IMR-90 (cell line): ENCODE measurements around the gene PATL2. TPM values are rescaled to one million over a fixed set of nuclear protein-coding genes. Genes with fewer than 3 reads are reported as not detected.

Source experiments
- ATAC-seq: fragments of 200-7000 bp; cut with Tn5 transposase; 2 replicates; pipeline ENCODE4 v1.9.1; 2020; ENCODE audit warnings: low read depth, mild to moderate bottlenecking, moderate library complexity
- BruUV-seq: library from RNA; stranded (reverse); fragments of 400-500 nt; replicated peaks from 2 replicates; lab custom pipeline; 2021; lab: Mats Ljungman, UMichigan
- CTCF ChIA-PET: fragments of 300-600 bp; formaldehyde crosslinking; extraction: SDS; loops from one replicate; lab custom pipeline; 2021; ENCODE audit warnings: antibody characterized with exemption; lab: Yijun Ruan, JAX
- POLR2A ChIA-PET: fragments of 300-600 bp; sonication (Branson Sonifier 250); formaldehyde crosslinking; loops from one replicate; lab custom pipeline; 2022; ENCODE audit warnings: antibody characterized with exemption; ENCODE audit not compliant: unreplicated experiment; lab: Charles Lee
- DNase-seq: peaks from one replicate; pipeline ENCODE4 v3.0.0; 2013
- H2AFZ ChIP-seq: replicated peaks from 2 replicates; pipeline ENCODE3; 2013; ENCODE audit warnings: low read length, mild to moderate bottlenecking; ENCODE audit not compliant: poor library complexity
- H2AK5ac ChIP-seq: 2 replicates; pipeline ENCODE4 v1.6.1; 2013; ENCODE audit warnings: low read depth, low read length, inconsistent platforms
- H2AK9ac ChIP-seq: replicated peaks from 2 replicates; pipeline ENCODE3; 2013; ENCODE audit warnings: mild to moderate bottlenecking, low read depth, low read length, moderate library complexity; ENCODE audit not compliant: poor library complexity
- H2BK120ac ChIP-seq: 2 replicates; pipeline ENCODE4 v1.6.1; 2013; ENCODE audit warnings: low read depth, low read length, inconsistent platforms
- H2BK15ac ChIP-seq: 3 replicates; pipeline ENCODE4 v1.6.1; 2013; ENCODE audit warnings: low read depth, low read length, inconsistent platforms
- H2BK20ac ChIP-seq: 2 replicates; pipeline ENCODE4 v1.6.1; 2013; ENCODE audit warnings: low read depth, mild to moderate bottlenecking, inconsistent platforms, low read length, moderate library complexity
- H2BK5ac ChIP-seq: 2 replicates; pipeline ENCODE4 v1.6.1; 2013; ENCODE audit warnings: mild to moderate bottlenecking, low read depth, low read length, inconsistent platforms; ENCODE audit not compliant: poor library complexity, severe bottlenecking
- H3K14ac ChIP-seq: replicated peaks from 2 replicates; pipeline ENCODE4 v1.6.1; 2013; ENCODE audit warnings: low read depth, low read length, inconsistent platforms
- H3K18ac ChIP-seq: 2 replicates; pipeline ENCODE4 v1.6.1; 2013; ENCODE audit warnings: low read depth, low read length, control low read depth
- H3K23ac ChIP-seq: 2 replicates; pipeline ENCODE4 v1.6.1; 2013; ENCODE audit warnings: low read depth, low read length, inconsistent platforms
- H3K27ac ChIP-seq: 2 replicates; pipeline ENCODE4 v1.5.1; 2013; ENCODE audit warnings: mild to moderate bottlenecking, control low read depth, low read length; ENCODE audit not compliant: insufficient read depth
- H3K27me3 ChIP-seq: 2 replicates; pipeline ENCODE4 v1.6.1; 2013; ENCODE audit warnings: low read length; ENCODE audit not compliant: control insufficient read depth, insufficient read depth
- H3K36me3 ChIP-seq: 2 replicates; pipeline ENCODE4 v1.6.1; 2013; ENCODE audit warnings: low read length, mixed read lengths; ENCODE audit not compliant: control insufficient read depth, insufficient read depth
- H3K4ac ChIP-seq: 2 replicates; pipeline ENCODE4 v1.6.1; 2013; ENCODE audit warnings: low read depth, low read length, inconsistent platforms
- H3K4me1 ChIP-seq: 2 replicates; pipeline ENCODE4 v1.6.1; 2013; ENCODE audit warnings: low read length, mixed read lengths; ENCODE audit not compliant: control insufficient read depth, insufficient read depth
- H3K4me2 ChIP-seq: 2 replicates; pipeline ENCODE4 v1.6.1; 2013; ENCODE audit warnings: low read depth, mild to moderate bottlenecking, control low read depth, low read length, moderate library complexity
- H3K4me3 ChIP-seq: 2 replicates; pipeline ENCODE4 v1.5.1; 2013; ENCODE audit warnings: low read depth, mild to moderate bottlenecking, control low read depth, low read length, moderate library complexity; ENCODE audit not compliant: insufficient read depth
- H3K56ac ChIP-seq: 2 replicates; pipeline ENCODE4 v1.6.1; 2013; ENCODE audit warnings: low read length, inconsistent platforms; ENCODE audit not compliant: insufficient read depth; ENCODE audit errors: extremely low read depth
- H3K79me1 ChIP-seq, 2 experiments: 2 replicates each; pipeline ENCODE4 v1.6.1; 2013; ENCODE audit warnings: low read length in 2 of 2, inconsistent platforms in 1 of 2, low read depth in 1 of 2
- H3K9ac ChIP-seq: 2 replicates; pipeline ENCODE4 v1.6.1; 2013; ENCODE audit warnings: low read depth, low read length, control low read depth
- H3K9me1 ChIP-seq: 2 replicates; pipeline ENCODE4 v1.6.1; 2013; ENCODE audit warnings: low read length, inconsistent platforms; ENCODE audit not compliant: insufficient read depth
- H3K9me3 ChIP-seq: 2 replicates; pipeline ENCODE4 v1.6.1; 2013; ENCODE audit warnings: low read length; ENCODE audit not compliant: control insufficient read depth, insufficient read depth
- H4K20me1 ChIP-seq: 2 replicates; pipeline ENCODE4 v1.6.1; 2013; ENCODE audit warnings: low read length, inconsistent platforms; ENCODE audit not compliant: insufficient read depth
- H4K5ac ChIP-seq: 2 replicates; pipeline ENCODE4 v1.6.1; 2013; ENCODE audit warnings: mild to moderate bottlenecking, low read depth, low read length, control low read depth
- H4K8ac ChIP-seq, 2 experiments: 2 replicates each; pipeline ENCODE4 v1.6.1; 2013; ENCODE audit warnings: low read depth in 2 of 2, low read length in 2 of 2, control low read depth in 1 of 2, inconsistent platforms in 1 of 2
- H4K91ac ChIP-seq: 2 replicates; pipeline ENCODE4 v1.6.1; 2013; ENCODE audit warnings: low read depth, low read length, inconsistent platforms; ENCODE audit not compliant: insufficient read depth
- BHLHE40 ChIP-seq: fragments of 150-350 bp; IDR thresholded peaks from 2 replicates; pipeline ENCODE4 v1.6.1; 2016; ENCODE audit warnings: mild to moderate bottlenecking, low read depth, low read length
- MAZ ChIP-seq: IDR thresholded peaks from 2 replicates; pipeline ENCODE4 v1.6.1; 2012; ENCODE audit warnings: low read depth, mild to moderate bottlenecking, low read length, improper control_type of control experiment, moderate library complexity, borderline replicate concordance
- MXI1 ChIP-seq: IDR thresholded peaks from 2 replicates; pipeline ENCODE4 v1.6.1; 2012; ENCODE audit warnings: low read depth, mild to moderate bottlenecking, low read length, moderate library complexity, borderline replicate concordance
- POLR2A ChIP-seq: IDR thresholded peaks from 2 replicates; pipeline ENCODE4 v1.6.1; 2012; ENCODE audit warnings: mild to moderate bottlenecking, low read depth, low read length
- RAD21 ChIP-seq: IDR thresholded peaks from 2 replicates; pipeline ENCODE4 v1.6.1; 2012; ENCODE audit warnings: low read length, improper control_type of control experiment
- RFX5 ChIP-seq: IDR thresholded peaks from 2 replicates; pipeline ENCODE4 v1.8.0; 2012; ENCODE audit warnings: low read depth, mild to moderate bottlenecking, low read length, moderate library complexity
- WGBS, 2 experiments: methylation state at CpG; one replicate each; pipeline versions ENCODE4 v1.1.5 to v1.1.7; 2013; ENCODE audit warnings: missing lambda C conversion rate in 2 of 2; ENCODE audit not compliant: insufficient read length in 1 of 2; ENCODE audit errors: extremely low coverage in 2 of 2; 5-methylcytosine and 5-hydroxymethylcytosine counted together
- dilution Hi-C: fragments of 300-500 bp; cut with HindIII; formaldehyde crosslinking; loops from one replicate; pipeline ENCODE4 v1.14.3; 2018; ENCODE audit warnings: low sequenced_read_pairs; ENCODE audit not compliant: unreplicated experiment
- in situ Hi-C: fragments of 300-500 bp; cut with MboI; formaldehyde crosslinking; loops from 3 replicates; pipeline ENCODE4 v1.14.3; 2019; ENCODE audit warnings: low sequenced_read_pairs, inconsistent platforms, mixed read lengths
- intact Hi-C: fragments of 100-400 bp; cut with micrococcal nuclease; formaldehyde crosslinking; loops from 2 replicates; pipeline ENCODE4 v1.10.0; 2022
- polyA plus RNA-seq, 3 experiments: library from polyadenylated mRNA; depleted of rRNA; stranded (reverse); fragments of >200 nt; gene quantifications; 2 replicates each; pipeline ENCODE4 v1.2.3, GENCODE V29; 2012; ENCODE audit warnings: low replicate concordance in 1 of 3
- total RNA-seq: library from RNA; depleted of rRNA; stranded (reverse); fragments of >200 nt; gene quantifications from 2 replicates; pipeline ENCODE4 v1.2.3, GENCODE V29; 2012

Gene PATL2
- total and polyA plus RNA-seq, 2 of the 4 experiments (the other 2 are of a cell fraction) = 0.10 TPM; not detected in 1

GRCh38 chr15:44698641-44699040 lies 12.5 kb downstream of the PATL2 start:
- Histone ChIP-seq H3K36me3 (no peaks in the 10 kb centered on the region), H3K4me2 (no peak overlapping the region), H3K9me3 (peaks cover 2% of the 10 kb centered on the region; the same call in 1 of the 2 replicates), H4K8ac (no peak overlapping the region), H2AK9ac (no peak overlapping the region), H2AK5ac (no peak overlapping the region), H2BK20ac (no peak overlapping the region), H4K91ac (no peak overlapping the region), H3K56ac (no peak overlapping the region), H2BK120ac (no peak overlapping the region), H2BK5ac (no peak overlapping the region), H4K5ac (no peak overlapping the region), H3K18ac (no peak overlapping the region), H3K9me1 (no peaks in the 10 kb centered on the region), H3K79me1 (no peaks in the 10 kb centered on the region), H3K4me3 (no peak overlapping the region), H4K20me1 (no peaks in the 10 kb centered on the region), H2AFZ (no peak overlapping the region), H3K4me1 (no peaks in the 10 kb centered on the region), H3K27me3 (peaks cover 5% of the 10 kb centered on the region), H2BK15ac (no peak overlapping the region), H3K9ac (no peak overlapping the region), H3K27ac (no peak overlapping the region), H3K14ac (no peak overlapping the region), H3K23ac (no peak overlapping the region), H3K4ac (no peak overlapping the region)
- dilution Hi-C loops (no loop called here), in situ Hi-C loops (no loop called here), intact Hi-C loops (no loop called here)
- POLR2A ChIA-PET = no interaction called here
- TF ChIP-seq MAZ = no peak
- no peak for TF ChIP-seq RAD21
- TF ChIP-seq BHLHE40 = no peak
- TF ChIP-seq POLR2A = no peak
- TF ChIP-seq RFX5 = no peak
- TF ChIP-seq MXI1 = no peak
- CTCF ChIA-PET = no interaction called here
- WGBS, 2 experiments = no CpG with 5 or more reads among the region's 2 CpGs
- no peak for DNase-seq
- BruUV-seq = no TSS peak
- ATAC-seq = no peak
